ENCODE measurements around the gene METTL26.

The METTL26 gene

GRCh38 chr16:627454-628239 is 8.5 kb downstream of the METTL26 start:
- no peak for DNase-seq (ENCODE audit: extremely low read depth in 1 of 2, low read depth in 1 of 2)

GRCh38 chr16:626787-627453 is 9.2 kb downstream of the METTL26 start:
- no peak for DNase-seq (ENCODE audit: extremely low read depth in 1 of 2, low read depth in 1 of 2)

- no peak for DNase-seq (ENCODE audit: extremely low read depth in 1 of 2, low read depth in 1 of 2)
Observed at GRCh38 chr16:625977-626765, 9.9 kb downstream of the METTL26 start.

GRCh38 chr16:625117-625976 is 10.8 kb downstream of the METTL26 start:
- DNase-seq (ENCODE audit: extremely low read depth in 1 of 2, low read depth in 1 of 2), result no peak

- no peak for DNase-seq (ENCODE audit: extremely low read depth in 1 of 2, low read depth in 1 of 2)
Observed at GRCh38 chr16:624526-625070, 11.5 kb downstream of the METTL26 start.

GRCh38 chr16:622920-623280 is 13.2 kb downstream of the METTL26 start:
- no peak for DNase-seq (ENCODE audit: extremely low read depth in 1 of 2, low read depth in 1 of 2)

- DNase-seq (ENCODE audit: extremely low read depth in 1 of 2, low read depth in 1 of 2), result no peak
Observed at GRCh38 chr16:621526-622105, 14.5 kb downstream of the METTL26 start.

- DNase-seq (ENCODE audit: extremely low read depth in 1 of 2, low read depth in 1 of 2), result no peak
Observed at GRCh38 chr16:620700-621525, 15.2 kb downstream of the METTL26 start.

- DNase-seq (ENCODE audit: extremely low read depth in 1 of 2, low read depth in 1 of 2), result no peak
Observed at GRCh38 chr16:619476-620100, 16.5 kb downstream of the METTL26 start.

GRCh38 chr16:617855-618254 is 18.2 kb downstream of the METTL26 start:
- DNase-seq (ENCODE audit: extremely low read depth in 1 of 2, low read depth in 1 of 2), result no peak

GRCh38 chr16:616733-617586 is 19.1 kb downstream of the METTL26 start:
- no peak for DNase-seq (ENCODE audit: extremely low read depth in 1 of 2, low read depth in 1 of 2)

- DNase-seq (ENCODE audit: extremely low read depth in 1 of 2, low read depth in 1 of 2), result no peak
Observed at GRCh38 chr16:615122-615521, 21.0 kb downstream of the METTL26 start.

GRCh38 chr16:610513-611381 is 25.4 kb downstream of the METTL26 start:
- peak; percentile 37 to 39 for DNase-seq (ENCODE audit: extremely low read depth in 1 of 2, low read depth in 1 of 2)

GRCh38 chr16:609984-610383 is 26.1 kb downstream of the METTL26 start:
- DNase-seq (ENCODE audit: extremely low read depth in 1 of 2, low read depth in 1 of 2), result no peak

- no peak for DNase-seq (ENCODE audit: extremely low read depth in 1 of 2, low read depth in 1 of 2)
Observed at GRCh38 chr16:609316-609715, 26.8 kb downstream of the METTL26 start.

- DNase-seq (ENCODE audit: extremely low read depth in 1 of 2, low read depth in 1 of 2), result peak in 1 of 2 donors; percentile 49
Observed at GRCh38 chr16:608019-608418, 28.1 kb downstream of the METTL26 start.
